Naive thymus-derived CD4-positive, alpha-beta T cell (primary cell): ENCODE data around the gene MYEOV. TPM values are rescaled to one million over a fixed set of nuclear protein-coding genes. Genes with fewer than 3 reads are reported as not detected.

Source experiments
- ATAC-seq: fragments of 150-1000 bp; cut with Tn5 transposase; 2 replicates; pipeline ENCODE4 v1.10.0; 2021; ENCODE audit warnings: mild to moderate bottlenecking, moderate library complexity
- CTCF ChIA-PET: fragments of 350-600 bp; sonication (Branson Sonifier 250); formaldehyde crosslinking; loops from one replicate; lab custom pipeline; 2021; ENCODE audit warnings: antibody characterized with exemption; lab: Charles Lee
- POLR2A ChIA-PET: fragments of 350-600 bp; sonication (Branson Sonifier 250); formaldehyde crosslinking; loops from one replicate; lab custom pipeline; 2021; ENCODE audit warnings: antibody characterized with exemption, inconsistent platforms; lab: Charles Lee
- DNase-seq, 9 donors: peaks; one replicate each; pipeline versions ENCODE4 v3.0.0 to v3.0.0-alpha.2; 2020 to 2022; ENCODE audit warnings: mixed read lengths in 1 of 9
- H3K27ac ChIP-seq: one replicate; pipeline ENCODE4 v1.7.0; 2013; ENCODE audit warnings: mild to moderate bottlenecking, low read depth, low read length, moderate library complexity
- H3K27me3 ChIP-seq, 2 donors: one replicate each; pipeline ENCODE4 v1.7.0; 2013; ENCODE audit warnings: low read length in 2 of 2, mild to moderate bottlenecking in 2 of 2, moderate library complexity in 2 of 2; ENCODE audit not compliant: control insufficient read depth in 2 of 2, insufficient read depth in 2 of 2
- H3K36me3 ChIP-seq, 3 experiments: 1 replicate in 2 of 3; 2 replicates in 1 of 3; pipeline ENCODE4 v1.7.0; 2013; ENCODE audit warnings: low read length in 3 of 3, mild to moderate bottlenecking in 3 of 3, moderate library complexity in 1 of 3; ENCODE audit not compliant: insufficient read depth in 3 of 3, control insufficient read depth in 2 of 3
- H3K4me1 ChIP-seq, 2 donors: one replicate each; pipeline ENCODE4 v1.7.0; 2013; ENCODE audit warnings: low read length in 2 of 2, mild to moderate bottlenecking in 2 of 2, moderate library complexity in 1 of 2; ENCODE audit not compliant: control insufficient read depth in 2 of 2, insufficient read depth in 2 of 2
- H3K4me3 ChIP-seq: 2 replicates; pipeline ENCODE4 v1.7.0; 2013; ENCODE audit warnings: mild to moderate bottlenecking, low read length
- H3K9me3 ChIP-seq, 3 experiments: 1 replicate in 2 of 3; 2 replicates in 1 of 3; pipeline ENCODE4 v1.7.0; 2013; ENCODE audit warnings: low read length in 3 of 3; ENCODE audit not compliant: control insufficient read depth in 2 of 3
- H3K27ac Mint-ChIP-seq, 9 donors: one replicate each; pipeline ENCODE4 v1.8.0; 2020 to 2022; ENCODE audit warnings: mixed read lengths in 9 of 9, mild to moderate bottlenecking in 8 of 9, moderate library complexity in 5 of 9, inconsistent platforms in 2 of 9
- H3K27me3 Mint-ChIP-seq, 5 donors: one replicate each; pipeline ENCODE4 v1.8.0; 2021 to 2022; ENCODE audit warnings: mixed read lengths in 5 of 5, mild to moderate bottlenecking in 1 of 5
- H3K36me3 Mint-ChIP-seq, 5 donors: one replicate each; pipeline ENCODE4 v1.8.0; 2020 to 2022; ENCODE audit warnings: mixed read lengths in 5 of 5, mild to moderate bottlenecking in 3 of 5, inconsistent platforms in 1 of 5
- H3K4me1 Mint-ChIP-seq, 7 donors: one replicate each; pipeline ENCODE4 v1.8.0; 2020 to 2022; ENCODE audit warnings: mixed read lengths in 7 of 7, mild to moderate bottlenecking in 3 of 7, inconsistent platforms in 1 of 7
- H3K4me3 Mint-ChIP-seq, 10 donors: one replicate each; pipeline ENCODE4 v1.8.0; 2020 to 2022; ENCODE audit warnings: mild to moderate bottlenecking in 10 of 10, mixed read lengths in 10 of 10, moderate library complexity in 6 of 10, inconsistent platforms in 2 of 10
- H3K9me3 Mint-ChIP-seq, 11 donors: one replicate each; pipeline ENCODE4 v1.8.0; 2020 to 2022; ENCODE audit warnings: mixed read lengths in 11 of 11, mild to moderate bottlenecking in 4 of 11, inconsistent platforms in 1 of 11, moderate library complexity in 1 of 11
- intact Hi-C, 2 donors: fragments of 100-400 bp; cut with micrococcal nuclease; formaldehyde crosslinking; loops; one replicate each; pipeline ENCODE4 v1.15.1; 2023
- polyA plus RNA-seq, 2 donors: library from polyadenylated mRNA; unstranded; fragments of 300-500 nt; fragmentation: Illumina TruSeq; gene quantifications; one replicate each; pipeline ENCODE4 v1.2.3, GENCODE V29; 2021
- total RNA-seq, 6 experiments: library from RNA in 5 of 6; stranded (reverse) in 5 of 6; gene quantifications; 1 replicate in 5 of 6; 2 replicates in 1 of 6; pipeline ENCODE4 v1.2.3 and lab custom pipeline; 2021 to 2026

Gene MYEOV
- total and polyA plus RNA-seq, 7 experiments from 2014 or later: 0.20 to 0.32 TPM; not detected in 5

- H3K36me3 Mint-ChIP-seq: peaks cover 0 to 1% (median 0%) of the 10 kb centered on the region in 5 donors
- ChIA-PET POLR2A (interaction anchor here (1.3 kb wide), 1 partner anchor 10 kb away, joined by 5 read pairs; no protein-coding TSS in a partner anchor), CTCF (no interaction called here)
- Histone ChIP-seq H3K36me3 (no peaks in the 10 kb centered on the region), H3K4me3 (no peak overlapping the region), H3K9me3 (no peaks in the 10 kb centered on the region), H3K4me1 (peaks cover 20 to 21% of the 10 kb centered on the region in 2 donors), H3K27me3 (no peaks in the 10 kb centered on the region), H3K27ac (no peak overlapping the region)
- no peak for DNase-seq
- H3K27ac Mint-ChIP-seq: peak overlapping the region in 1 of 9 donors; percentile 65
- peaks cover 32 to 54% (median 40%) of the 10 kb centered on the region in 7 donors for H3K4me1 Mint-ChIP-seq
- no peak overlapping the region for H3K4me3 Mint-ChIP-seq
- intact Hi-C loops: no loop called here
- H3K27me3 Mint-ChIP-seq: peaks cover 0 to 2% (median 0%) of the 10 kb centered on the region in 5 donors
- H3K9me3 Mint-ChIP-seq: peaks cover 0 to 2% (median 0%) of the 10 kb centered on the region in 11 donors
- ATAC-seq: no peak
These were observed 7.8 kb downstream of the MYEOV start for GRCh38 chr11:69301455-69302401.

- Histone ChIP-seq H3K27me3 (no peaks in the 10 kb centered on the region), H3K4me1 (peaks cover 11 to 14% of the 10 kb centered on the region in 2 donors), H3K4me3 (no peak overlapping the region), H3K9me3 (no peaks in the 10 kb centered on the region), H3K36me3 (no peaks in the 10 kb centered on the region), H3K27ac (no peak overlapping the region)
- no peaks in the 10 kb centered on the region for H3K36me3 Mint-ChIP-seq
- no peak overlapping the region for H3K27ac Mint-ChIP-seq
- DNase-seq (no peak), ATAC-seq (no peak)
- peaks cover 0 to 2% (median 0%) of the 10 kb centered on the region in 5 donors for H3K27me3 Mint-ChIP-seq
- intact Hi-C loops: no loop called here
- ChIA-PET CTCF (no interaction called here), POLR2A (interaction anchor here (1.3 kb wide), 1 partner anchor 9 kb away, joined by 5 read pairs; no protein-coding TSS in a partner anchor)
- H3K4me1 Mint-ChIP-seq: peaks cover 24 to 46% (median 33%) of the 10 kb centered on the region in 7 donors
- H3K9me3 Mint-ChIP-seq: peaks cover 0 to 2% (median 0%) of the 10 kb centered on the region in 11 donors
- no peak overlapping the region for H3K4me3 Mint-ChIP-seq
These were observed 8.6 kb downstream of the MYEOV start for GRCh38 chr11:69302447-69303020.

- Histone ChIP-seq H3K36me3 (no peaks in the 10 kb centered on the region), H3K9me3 (no peaks in the 10 kb centered on the region), H3K27ac (no peak overlapping the region), H3K27me3 (no peaks in the 10 kb centered on the region), H3K4me3 (no peak overlapping the region), H3K4me1 (peaks cover 3 to 5% of the 10 kb centered on the region in 2 donors)
- H3K9me3 Mint-ChIP-seq: peaks cover 0 to 2% (median 0%) of the 10 kb centered on the region in 11 donors
- DNase-seq: no peak
- no peak overlapping the region for H3K4me3 Mint-ChIP-seq
- peaks cover 22 to 44% (median 28%) of the 10 kb centered on the region in 7 donors for H3K4me1 Mint-ChIP-seq
- peak overlapping the region in 2 of 9 donors; percentile 10 to 52 for H3K27ac Mint-ChIP-seq
- no peaks in the 10 kb centered on the region for H3K36me3 Mint-ChIP-seq
- intact Hi-C loops: no loop called here
- POLR2A ChIA-PET: no interaction called here
- H3K27me3 Mint-ChIP-seq: peaks cover 0 to 2% (median 0%) of the 10 kb centered on the region in 5 donors
- CTCF ChIA-PET: no interaction called here
- ATAC-seq: no peak
These were observed 9.5 kb downstream of the MYEOV start for GRCh38 chr11:69303427-69303826.

- CTCF ChIA-PET: no interaction called here
- intact Hi-C loops: no loop called here
- Histone ChIP-seq H3K4me1 (no peaks in the 10 kb centered on the region), H3K27me3 (no peaks in the 10 kb centered on the region), H3K27ac (no peak overlapping the region), H3K9me3 (no peaks in the 10 kb centered on the region), H3K36me3 (no peaks in the 10 kb centered on the region), H3K4me3 (no peak overlapping the region)
- H3K4me1 Mint-ChIP-seq: peaks cover 18 to 43% (median 28%) of the 10 kb centered on the region in 7 donors
- H3K36me3 Mint-ChIP-seq: no peaks in the 10 kb centered on the region
- POLR2A ChIA-PET: no interaction called here
- H3K27ac Mint-ChIP-seq: no peak overlapping the region
- no peak overlapping the region for H3K4me3 Mint-ChIP-seq
- ATAC-seq (no peak), DNase-seq (no peak)
- H3K27me3 Mint-ChIP-seq: peaks cover 0 to 2% (median 0%) of the 10 kb centered on the region in 5 donors
- H3K9me3 Mint-ChIP-seq: peaks cover 0 to 2% (median 0%) of the 10 kb centered on the region in 11 donors
These were observed 10.3 kb downstream of the MYEOV start for GRCh38 chr11:69304258-69304657.

- H3K9me3 ChIP-seq: no peaks in the 10 kb centered on the region
- intact Hi-C loops: no loop called here
- DNase-seq (no peak), ATAC-seq (no peak)
- no peak overlapping the region for H3K27ac ChIP-seq
- Mint-ChIP-seq H3K27me3 (peaks cover 0 to 2% (median 0%) of the 10 kb centered on the region in 5 donors), H3K27ac (no peak overlapping the region), H3K9me3 (peaks cover 0 to 2% (median 0%) of the 10 kb centered on the region in 11 donors), H3K4me3 (no peak overlapping the region), H3K4me1 (peaks cover 14 to 42% (median 27%) of the 10 kb centered on the region in 7 donors), H3K36me3 (no peaks in the 10 kb centered on the region)
- no peaks in the 10 kb centered on the region for H3K36me3 ChIP-seq
- H3K4me1 ChIP-seq: no peaks in the 10 kb centered on the region
- no peak overlapping the region for H3K4me3 ChIP-seq
- H3K27me3 ChIP-seq: no peaks in the 10 kb centered on the region
- CTCF ChIA-PET: interaction anchor here (0.7 kb wide), 1 partner anchor 169 kb away, joined by 3 read pairs; no protein-coding TSS in a partner anchor
- POLR2A ChIA-PET: no interaction called here
These were observed 10.7 kb downstream of the MYEOV start for GRCh38 chr11:69304686-69305085.

- Mint-ChIP-seq H3K27me3 (peaks cover 0 to 2% (median 0%) of the 10 kb centered on the region in 5 donors), H3K9me3 (peaks cover 0 to 2% (median 0%) of the 10 kb centered on the region in 11 donors), H3K4me1 (peaks cover 6 to 44% (median 30%) of the 10 kb centered on the region in 7 donors), H3K36me3 (no peaks in the 10 kb centered on the region), H3K4me3 (no peak overlapping the region), H3K27ac (no peak overlapping the region)
- H3K4me3 ChIP-seq: no peak overlapping the region
- ATAC-seq (no peak), DNase-seq (no peak)
- no peaks in the 10 kb centered on the region for H3K9me3 ChIP-seq
- H3K27ac ChIP-seq: no peak overlapping the region
- no peaks in the 10 kb centered on the region for H3K36me3 ChIP-seq
- peaks cover 8 to 9% of the 10 kb centered on the region in 2 donors for H3K4me1 ChIP-seq
- ChIA-PET POLR2A (interaction anchor here (1.9 kb wide), 1 partner anchor 9 kb away, joined by 7 read pairs; no protein-coding TSS in a partner anchor), CTCF (no interaction called here)
- intact Hi-C loops: no loop called here
- H3K27me3 ChIP-seq: no peaks in the 10 kb centered on the region
These were observed 12.1 kb downstream of the MYEOV start for GRCh38 chr11:69305885-69306540.
